Colonic mucosa (tissue), 4 donors: ENCODE results near the gene PDE3A. TPM values are rescaled to one million over a fixed set of nuclear protein-coding genes. Genes with fewer than 3 reads are reported as not detected.

ENCODE experiments used
- DNase-seq: peaks from one replicate; pipeline ENCODE4 v3.0.0-alpha.2; 2020
- H3K27ac ChIP-seq: fragments of 200-600 bp; one replicate; pipeline ENCODE4 v1.8.0; 2021
- H3K27me3 ChIP-seq: fragments of 200-600 bp; one replicate; pipeline ENCODE4 v1.8.0; 2021
- H3K36me3 ChIP-seq: fragments of 200-600 bp; one replicate; pipeline ENCODE4 v1.8.0; 2021
- H3K4me1 ChIP-seq: fragments of 200-600 bp; one replicate; pipeline ENCODE4 v1.8.0; 2021; ENCODE audit warnings: mild to moderate bottlenecking
- H3K4me3 ChIP-seq: fragments of 200-600 bp; one replicate; pipeline ENCODE4 v1.8.0; 2021
- H3K9ac ChIP-seq, 2 donors: one replicate each; pipeline ENCODE4 v1.7.0; 2013; ENCODE audit warnings: control low read depth in 2 of 2, low read depth in 2 of 2, low read length in 2 of 2
- H3K9me3 ChIP-seq: fragments of 200-600 bp; one replicate; pipeline ENCODE4 v1.8.0; 2021
- CTCF ChIP-seq: fragments of 200-600 bp; IDR thresholded peaks from one replicate; pipeline ENCODE4 v1.8.0; 2022; ENCODE audit warnings: antibody characterized with exemption, mild to moderate bottlenecking
- intact Hi-C: fragments of 100-400 bp; cut with DNase I; formaldehyde crosslinking; loops from one replicate; pipeline ENCODE4 v1.14.1; 2022
- total RNA-seq, 2 donors: library from RNA; stranded (reverse); fragmentation: NEBNext Ultra II Directional in 1 of 2; extraction: Animal tissue kit (Norgen Biotek cat#: 25700) in 1 of 2; gene quantifications; one replicate each; pipeline ENCODE4 v1.2.1, GENCODE V29; 2021
- donor health status: healthy.
- donor health status: DM: no; HTN: no; CAD: no.
- donor health status: DM: no; HTN: no; CAD: no.

Gene PDE3A
- total RNA-seq, 2 donors from 2014 or later = 32.1 to 50.6 TPM

GRCh38 chr12:20429852-20430251 is 61.5 kb downstream of the PDE3A start:
- Histone ChIP-seq H3K4me3 (no peak overlapping the region), H3K36me3 (no peaks in the 10 kb centered on the region), H3K27me3 (no peaks in the 10 kb centered on the region), H3K27ac (no peak overlapping the region), H3K9ac (no peak overlapping the region), H3K4me1 (no peaks in the 10 kb centered on the region), H3K9me3 (no peaks in the 10 kb centered on the region)
- no peak for TF ChIP-seq CTCF
- intact Hi-C loops = loop anchor here (10.0 kb wide), 1 partner anchor 55 kb away; no protein-coding TSS in a partner anchor
- DNase-seq = no peak

GRCh38 chr12:20432290-20432689 is 64.0 kb downstream of the PDE3A start:
- intact Hi-C loops = no loop called here
- no peak overlapping the region for H3K9ac ChIP-seq
- no peaks in the 10 kb centered on the region for H3K4me1 ChIP-seq
- H3K27ac ChIP-seq = no peak overlapping the region
- H3K4me3 ChIP-seq = no peak overlapping the region
- no peak for DNase-seq
- no peak for TF ChIP-seq CTCF
- H3K9me3 ChIP-seq = no peaks in the 10 kb centered on the region
- no peaks in the 10 kb centered on the region for H3K36me3 ChIP-seq
- no peaks in the 10 kb centered on the region for H3K27me3 ChIP-seq

- Histone ChIP-seq H3K27ac (no peak overlapping the region), H3K27me3 (no peaks in the 10 kb centered on the region), H3K36me3 (no peaks in the 10 kb centered on the region), H3K4me3 (no peak overlapping the region), H3K9me3 (no peaks in the 10 kb centered on the region), H3K4me1 (no peaks in the 10 kb centered on the region), H3K9ac (no peak overlapping the region)
- no peak for TF ChIP-seq CTCF
- DNase-seq = no peak
- intact Hi-C loops = no loop called here
Measured at GRCh38 chr12:20434996-20435395, 66.7 kb downstream of the PDE3A start.

GRCh38 chr12:20436316-20436715 is 68.0 kb downstream of the PDE3A start:
- Histone ChIP-seq H3K27ac (no peak overlapping the region), H3K9me3 (no peaks in the 10 kb centered on the region), H3K27me3 (no peaks in the 10 kb centered on the region), H3K9ac (no peak overlapping the region), H3K4me1 (no peaks in the 10 kb centered on the region), H3K4me3 (no peak overlapping the region), H3K36me3 (no peaks in the 10 kb centered on the region)
- TF ChIP-seq CTCF = no peak
- DNase-seq = no peak
- intact Hi-C loops = no loop called here

- Histone ChIP-seq H3K4me3 (no peak overlapping the region), H3K4me1 (no peaks in the 10 kb centered on the region), H3K9ac (no peak overlapping the region), H3K9me3 (no peaks in the 10 kb centered on the region), H3K27me3 (no peaks in the 10 kb centered on the region), H3K27ac (no peak overlapping the region), H3K36me3 (no peaks in the 10 kb centered on the region)
- DNase-seq = no peak
- intact Hi-C loops = no loop called here
- TF ChIP-seq CTCF = no peak
Measured at GRCh38 chr12:20438299-20438779, 70.0 kb downstream of the PDE3A start.
